HepG2 (cell line): Measurements from ENCODE around the gene U2AF2. TPM values are rescaled to one million over a fixed set of nuclear protein-coding genes. Genes with fewer than 3 reads are reported as not detected.

Source experiments
- HOXA5 ChIP-seq: sonication (generic); formaldehyde crosslinking; IDR thresholded peaks from 2 replicates; pipeline ENCODE4 v1.4.0; 2020; ENCODE audit warnings: missing genetic modification reagents
- JARID2 ChIP-seq: sonication (generic); formaldehyde crosslinking; IDR thresholded peaks from 2 replicates; pipeline ENCODE4 v1.8.1; 2023; ENCODE audit warnings: missing genetic modification reagents, inconsistent platforms; ENCODE audit not compliant: insufficient replicate concordance
- MNT ChIP-seq: fragments of 450-650 bp; IDR thresholded peaks from 2 replicates; pipeline ENCODE4 v1.6.1; 2016
- PATZ1 ChIP-seq: sonication (generic); formaldehyde crosslinking; IDR thresholded peaks from 2 replicates; pipeline ENCODE4 v1.4.0; 2020; ENCODE audit warnings: missing genetic modification reagents
- RXRB ChIP-seq: IDR thresholded peaks from 2 replicates; pipeline ENCODE4 v1.6.1; 2016; ENCODE audit warnings: borderline replicate concordance, missing genetic modification reagents, missing compliant biosample characterization
- SMAD9 ChIP-seq: sonication (generic); formaldehyde crosslinking; IDR thresholded peaks from 2 replicates; pipeline ENCODE4 v1.5.1; 2020; ENCODE audit warnings: mild to moderate bottlenecking, missing genetic modification reagents
- SRY ChIP-seq: sonication (generic); formaldehyde crosslinking; IDR thresholded peaks from 2 replicates; pipeline ENCODE4 v1.8.0; 2022; ENCODE audit warnings: mild to moderate bottlenecking, missing genetic modification reagents
- SSRP1 ChIP-seq: IDR thresholded peaks from 2 replicates; pipeline ENCODE4 v1.6.1; 2016; ENCODE audit warnings: control low read depth
- THRA ChIP-seq: sonication (generic); formaldehyde crosslinking; IDR thresholded peaks from 2 replicates; pipeline ENCODE4 v1.4.0; 2020; ENCODE audit warnings: missing genetic modification reagents, borderline replicate concordance
- ZNF136 ChIP-seq: sonication (generic); formaldehyde crosslinking; IDR thresholded peaks from 2 replicates; pipeline ENCODE4 v1.8.1; 2022; ENCODE audit warnings: low read depth, mild to moderate bottlenecking, moderate library complexity, missing genetic modification reagents
- ZNF274 ChIP-seq: sonication (generic); formaldehyde crosslinking; IDR thresholded peaks from 2 replicates; pipeline ENCODE4 v1.5.1; 2020; ENCODE audit warnings: mild to moderate bottlenecking, missing genetic modification reagents
- ZNF333 ChIP-seq: sonication (generic); formaldehyde crosslinking; IDR thresholded peaks from 2 replicates; pipeline ENCODE4 v1.4.0; 2020; ENCODE audit warnings: mild to moderate bottlenecking, missing genetic modification reagents, borderline replicate concordance
- ZNF563 ChIP-seq: sonication (generic); formaldehyde crosslinking; IDR thresholded peaks from 2 replicates; pipeline ENCODE4 v1.8.0; 2022; ENCODE audit warnings: mild to moderate bottlenecking, moderate library complexity, missing genetic modification reagents
- ZNF564 ChIP-seq: sonication (generic); formaldehyde crosslinking; IDR thresholded peaks from 2 replicates; pipeline ENCODE4 v1.8.1; 2023; ENCODE audit warnings: mild to moderate bottlenecking, missing genetic modification reagents
- ZNF629 ChIP-seq: sonication (generic); formaldehyde crosslinking; conservative IDR thresholded peaks from 2 replicates; pipeline ENCODE4 v1.5.0; 2020; ENCODE audit warnings: missing genetic modification reagents
- ZNF780A ChIP-seq: sonication (generic); formaldehyde crosslinking; IDR thresholded peaks from 2 replicates; pipeline ENCODE4 v1.8.0; 2022; ENCODE audit warnings: mild to moderate bottlenecking, missing genetic modification reagents, moderate library complexity
- ZZZ3 ChIP-seq: sonication (generic); formaldehyde crosslinking; IDR thresholded peaks from 2 replicates; pipeline ENCODE4 v1.4.0; 2020; ENCODE audit warnings: missing genetic modification reagents, mild to moderate bottlenecking, borderline replicate concordance
- polyA plus RNA-seq, 8 experiments: library from polyadenylated mRNA; depleted of rRNA in 3 of 8; stranded (reverse) in 7 of 8; unstranded in 1 of 8; fragments of >200 nt; fragmentation: Illumina TruSeq in 4 of 8; extraction: Trizol in 4 of 8; gene quantifications; 2 replicates each; pipeline versions ENCODE4 v1.2.1 to v1.2.3, GENCODE V29; 2011 to 2016; ENCODE audit warnings: low read depth in 4 of 8, missing spikeins in 1 of 8, mixed read lengths in 1 of 8; ENCODE audit not compliant: insufficient read depth in 1 of 8
- total RNA-seq, 5 experiments: library from RNA; depleted of rRNA; stranded (reverse); fragments of >200 nt; fragmentation: Illumina TruSeq; extraction: Trizol; gene quantifications; 2 replicates each; pipeline ENCODE4 v1.2.3, GENCODE V29; 2016; ENCODE audit warnings: low read depth in 1 of 5

U2AF2 gene
- total and polyA plus RNA-seq, 2 of the 13 experiments (the other 11 are each of a cell fraction or from before 2014, with no cell fraction given), result 84.3 to 124 TPM

- TF ChIP-seq ZZZ3 (CRISPR knock-in tag) (no peak), RXRB (CRISPR knock-in tag) (no peak), SRY (CRISPR knock-in tag) (no peak; the same call in 1 of the 2 replicates), MNT (peak; percentile 65), ZNF564 (CRISPR knock-in tag) (0 out of 2 replicates have a peak, but pooled peaks have one; percentile 7), HOXA5 (0 out of 2 replicates have a peak, but pooled peaks have one; percentile 37), PATZ1 (peak; percentile 71), ZNF780A (peak; percentile 34; the same call in 1 of the 2 replicates), ZNF333 (CRISPR knock-in tag) (0 out of 2 replicates have a peak, but pooled peaks have one; percentile 53), SSRP1 (CRISPR knock-in tag) (no peak), THRA (no peak), JARID2 (no peak), ZNF274 (no peak; the same call in 1 of the 2 replicates), ZNF136 (CRISPR knock-in tag) (no peak), SMAD9 (CRISPR knock-in tag) (no peak), ZNF563 (CRISPR knock-in tag) (peak; percentile 85), ZNF629 (CRISPR knock-in tag) (no peak)
These were observed at the start of gene U2AF2 (continued) for GRCh38 chr19:55654868-55655647.
